Right lung (tissue), 10 donors: ENCODE measurements around the gene KPNA4. TPM values are rescaled to one million over a fixed set of nuclear protein-coding genes. Genes with fewer than 3 reads are reported as not detected.
A peak's percentile ranks its signal among the peaks of the same experiment; 100 is the strongest.
"Not testable (repeated sequence)": the region's sequence is repeated elsewhere in the genome, so short reads cannot be mapped to it uniquely, and the experiment has no call there.

Source experiments
- DNase-seq, 2 donors: peaks; one replicate each; pipeline ENCODE4 v3.0.0-alpha.2; 2013
- long read RNA-seq, 8 donors: transcript quantifications; one replicate each; lab custom pipeline, GENCODE V29; 2026
- polyA plus RNA-seq, 5 donors: library from polyadenylated mRNA; unstranded; fragments of 120-200 nt; gene quantifications; one replicate each; pipeline versions ENCODE4 v1.2.1 to v1.2.3, GENCODE V29; 2013; ENCODE audit warnings: inconsistent platforms in 1 of 5, low replicate concordance in 1 of 5; ENCODE audit not compliant: insufficient read length in 5 of 5, insufficient read depth in 1 of 5

The KPNA4 gene
- 10 to 100 TPM; 37.4 to 60.5 (median 57.9) TPM for polyA plus RNA-seq
- long read RNA-seq, donor 1, full-length matches to known transcripts: 10 of 10 reads
- long read RNA-seq, donor 1, partial matches to known transcripts: 0 of 10 reads
- long read RNA-seq, donor 1, other reads (novel, unspliced or antisense): 0 of 10 reads
- long read RNA-seq, donor 2, full-length matches to known transcripts: 4 of 4 reads
- long read RNA-seq, donor 2, partial matches to known transcripts: 0 of 4 reads
- long read RNA-seq, donor 2, other reads (novel, unspliced or antisense): 0 of 4 reads
- long read RNA-seq, donor 3, full-length matches to known transcripts: 5 of 5 reads
- long read RNA-seq, donor 3, partial matches to known transcripts: 0 of 5 reads
- long read RNA-seq, donor 3, other reads (novel, unspliced or antisense): 0 of 5 reads
- long read RNA-seq, donor 4, full-length matches to known transcripts: 2 of 8 reads
- long read RNA-seq, donor 4, partial matches to known transcripts: 6 of 8 reads
- long read RNA-seq, donor 4, other reads (novel, unspliced or antisense): 0 of 8 reads
- long read RNA-seq, donor 5, full-length matches to known transcripts: 8 of 13 reads
- long read RNA-seq, donor 5, partial matches to known transcripts: 5 of 13 reads
- long read RNA-seq, donor 5, other reads (novel, unspliced or antisense): 0 of 13 reads
- long read RNA-seq, donor 6, full-length matches to known transcripts: 11 of 20 reads
- long read RNA-seq, donor 6, partial matches to known transcripts: 9 of 20 reads
- long read RNA-seq, donor 6, other reads (novel, unspliced or antisense): 0 of 20 reads
- long read RNA-seq, donor 7, full-length matches to known transcripts: 3 of 9 reads
- long read RNA-seq, donor 7, partial matches to known transcripts: 6 of 9 reads
- long read RNA-seq, donor 7, other reads (novel, unspliced or antisense): 0 of 9 reads
- long read RNA-seq, donor 8, full-length matches to known transcripts: 4 of 4 reads
- long read RNA-seq, donor 8, partial matches to known transcripts: 0 of 4 reads
- long read RNA-seq, donor 8, other reads (novel, unspliced or antisense): 0 of 4 reads

- DNase-seq: peak; percentile 97
These were observed at the start of gene KPNA4 for GRCh38 chr3:160565442-160566403. KPNA4 (minus strand) TSS chr3:160565571; CDS start chr3:160565282, 289 bp downstream.

GRCh38 chr3:160613661-160614060 is 48.3 kb upstream of the KPNA4 start:
- no peak for DNase-seq

DNA sequence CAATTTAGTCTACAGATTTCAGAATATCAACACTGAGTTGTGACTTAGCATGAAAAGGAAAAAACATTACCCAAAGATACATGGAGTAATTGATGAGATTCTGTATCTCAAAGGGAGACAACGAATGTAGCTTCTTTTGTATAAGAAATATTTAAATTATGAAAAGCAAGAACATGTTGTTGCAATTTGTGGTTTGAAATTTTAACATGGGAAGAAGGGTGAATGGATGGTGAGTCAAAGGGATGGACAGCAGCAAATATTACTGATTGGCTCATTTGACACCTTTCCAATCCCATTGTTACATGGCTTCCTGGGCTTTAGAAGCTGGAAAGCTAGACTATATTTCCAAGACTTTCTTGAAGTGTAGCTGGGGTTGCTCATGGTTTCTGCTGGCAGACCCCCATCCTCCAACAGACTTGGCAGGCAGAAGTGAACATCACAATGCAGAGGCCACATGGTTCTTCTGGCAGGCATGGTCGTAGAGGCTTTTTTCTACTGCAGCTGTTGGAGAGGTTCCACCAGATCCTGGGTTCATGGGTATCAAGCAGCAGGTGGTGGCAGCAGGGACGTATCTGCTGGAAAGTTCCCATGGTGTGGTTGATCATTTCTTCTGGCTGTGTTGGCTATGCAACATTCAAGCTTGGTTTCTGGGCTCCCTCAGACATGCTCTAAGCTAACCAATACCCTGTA is 47.2 kb upstream of the KPNA4 start:
- no peak for DNase-seq

GRCh38 chr3:160611141-160611540 is 45.8 kb upstream of the KPNA4 start:
- no peak for DNase-seq

DNA sequence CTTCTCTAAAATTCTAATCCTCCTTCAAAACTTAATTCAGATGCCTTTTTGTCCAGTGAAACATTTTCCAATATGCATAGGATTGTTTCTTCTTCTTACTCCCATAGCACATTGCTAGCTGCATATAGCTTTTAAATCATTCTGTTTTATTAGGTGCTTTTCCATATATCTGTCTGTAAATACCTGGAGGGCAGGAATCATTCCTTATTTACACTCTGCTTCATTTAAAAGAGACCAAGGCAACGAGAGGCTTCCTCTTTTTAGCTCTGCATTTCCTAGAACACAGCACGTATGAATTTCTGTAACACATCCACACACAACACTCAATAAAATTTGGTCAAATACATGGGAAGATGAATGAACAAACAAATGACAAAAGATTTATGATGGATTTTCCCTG is 43.5 kb upstream of the KPNA4 start:
- DNase-seq: no peak

DNA sequence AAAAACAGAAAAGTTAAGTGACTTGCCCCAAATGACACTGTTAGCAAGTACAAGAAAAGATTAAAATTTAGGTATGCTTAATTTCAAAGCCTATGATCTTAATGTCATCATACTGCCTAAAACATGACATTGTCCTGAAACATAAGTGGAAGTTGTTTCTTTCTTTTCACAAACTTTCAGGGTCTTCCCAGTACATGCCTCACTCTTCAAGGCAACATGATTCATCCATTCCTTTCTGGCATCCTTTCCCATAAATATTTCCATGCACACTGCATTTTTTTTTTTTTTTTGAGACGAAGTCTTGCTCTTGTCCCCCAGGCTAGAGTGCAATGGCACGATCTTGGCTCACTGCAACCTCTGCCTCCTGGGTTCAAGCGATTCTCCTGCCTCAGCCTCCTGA is 42.5 kb upstream of the KPNA4 start:
- DNase-seq: no peak

GRCh38 chr3:160605315-160605714 is 39.9 kb upstream of the KPNA4 start:
- no peak for DNase-seq

DNA sequence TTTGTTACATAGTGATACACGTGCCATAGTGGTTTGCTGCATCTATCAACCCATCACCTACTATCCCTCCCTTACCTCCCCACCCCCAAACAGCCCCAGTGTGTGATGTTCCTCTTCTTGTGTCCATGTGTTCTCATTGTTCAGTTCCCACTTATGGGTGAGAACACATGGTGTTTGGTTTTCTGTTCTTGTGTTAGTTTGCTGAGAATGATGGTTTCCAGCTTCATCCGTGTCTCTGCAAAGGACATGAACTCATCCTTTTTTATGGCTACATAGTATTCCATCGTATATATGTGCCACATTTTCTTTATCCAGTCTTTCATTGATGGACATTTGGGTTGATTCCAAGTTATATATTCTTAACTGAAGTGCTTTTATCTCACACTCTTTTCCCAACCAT is 38.5 kb upstream of the KPNA4 start:
- DNase-seq: not testable (repeated sequence)

- DNase-seq: no peak
These were observed 36.9 kb upstream of the KPNA4 start for GRCh38 chr3:160602259-160602658.

DNA sequence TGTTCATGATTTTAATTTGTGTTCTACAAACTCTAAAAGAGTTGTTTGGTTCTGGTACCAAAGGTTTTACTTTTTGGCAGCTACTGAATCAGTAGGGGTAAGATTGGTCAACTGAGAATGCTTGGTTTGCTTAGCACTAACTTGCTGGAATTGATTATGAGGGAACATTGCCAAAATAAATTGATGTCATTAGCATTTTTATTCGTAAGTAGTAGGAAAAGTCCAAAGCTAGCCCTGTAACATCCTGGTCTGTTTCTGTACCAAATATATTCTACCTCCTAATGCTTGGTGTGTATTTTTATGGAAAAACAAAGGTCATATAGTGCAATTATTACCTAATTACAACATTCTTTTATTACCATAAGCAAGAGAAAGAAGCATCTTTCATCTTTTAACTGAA is 35.9 kb upstream of the KPNA4 start:
- DNase-seq: no peak

GRCh38 chr3:160598865-160599264 is 33.5 kb upstream of the KPNA4 start:
- no peak for DNase-seq

- no peak for DNase-seq
These were observed 22.7 kb upstream of the KPNA4 start for GRCh38 chr3:160588023-160588422.

DNA sequence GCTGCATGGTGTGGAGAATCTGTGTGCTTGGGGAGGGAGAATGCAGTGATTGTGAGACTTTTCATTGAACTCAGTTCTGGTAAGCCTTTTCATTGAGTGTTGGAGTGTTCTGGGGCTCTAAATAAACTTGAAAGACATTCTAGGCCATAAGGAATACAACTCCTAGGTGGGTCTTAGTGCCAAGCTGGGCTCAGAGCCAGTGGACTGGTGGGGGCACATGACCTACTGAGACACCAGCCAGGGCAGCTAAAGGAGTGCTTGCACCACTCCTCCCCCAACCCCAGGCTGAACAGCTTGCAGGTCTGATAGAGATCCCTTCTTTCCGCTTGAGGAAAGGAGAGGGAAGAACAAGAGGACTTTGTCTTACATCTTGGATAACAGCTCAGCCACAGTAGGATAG is 21.7 kb upstream of the KPNA4 start:
- no peak for DNase-seq

DNA sequence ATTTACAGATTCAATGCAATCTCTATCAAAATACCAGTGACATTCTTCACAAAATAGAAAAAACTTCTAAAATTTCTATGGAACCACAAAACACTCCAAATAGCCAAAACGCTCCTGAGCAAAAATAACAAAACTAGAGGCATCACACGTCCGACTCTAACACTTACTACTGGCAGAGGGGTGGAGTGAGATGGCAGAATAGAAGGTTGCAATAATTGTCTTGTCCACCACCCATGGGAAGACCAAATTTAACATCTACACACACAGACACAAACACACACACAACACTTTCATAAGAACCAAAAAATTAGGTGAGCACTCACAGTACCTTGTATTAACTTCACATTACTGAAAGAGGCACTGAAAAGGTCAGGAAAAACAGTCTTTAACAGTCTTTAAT is 21.3 kb upstream of the KPNA4 start:
- no peak for DNase-seq

DNA sequence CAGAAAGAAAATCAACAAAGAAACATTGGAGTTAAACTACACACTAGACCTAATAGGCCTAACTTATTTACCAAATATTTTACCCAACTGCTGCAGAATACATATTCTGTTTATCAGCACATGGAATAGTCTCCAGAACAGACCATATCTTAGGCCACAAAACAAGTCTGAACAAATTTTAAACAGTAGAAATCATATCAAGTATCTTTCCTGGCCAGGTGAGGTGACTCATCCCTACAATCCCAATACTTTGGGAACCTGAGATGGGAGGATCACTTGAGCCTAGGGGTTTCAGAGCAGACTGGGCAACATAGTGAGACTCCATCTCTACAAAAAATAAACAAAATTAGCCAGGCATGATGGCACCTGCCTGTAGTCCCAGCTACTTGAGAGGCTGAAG is 18.1 kb upstream of the KPNA4 start:
- no peak for DNase-seq

- no peak for DNase-seq
These were observed 15.6 kb upstream of the KPNA4 start for GRCh38 chr3:160580938-160581337.

- DNase-seq: no peak
These were observed 12.3 kb upstream of the KPNA4 start for GRCh38 chr3:160577556-160578195.

- no peak for DNase-seq
These were observed 11.7 kb upstream of the KPNA4 start for GRCh38 chr3:160577093-160577492.

GRCh38 chr3:160576621-160577020 is 11.2 kb upstream of the KPNA4 start:
- DNase-seq: no peak

- DNase-seq: no peak
These were observed 10.2 kb upstream of the KPNA4 start for GRCh38 chr3:160575589-160575988.
